ENCODE data around the gene TRDMT1. TPM values are rescaled to one million over a fixed set of nuclear protein-coding genes. Genes with fewer than 3 reads are reported as not detected.

The TRDMT1 gene, protein sequence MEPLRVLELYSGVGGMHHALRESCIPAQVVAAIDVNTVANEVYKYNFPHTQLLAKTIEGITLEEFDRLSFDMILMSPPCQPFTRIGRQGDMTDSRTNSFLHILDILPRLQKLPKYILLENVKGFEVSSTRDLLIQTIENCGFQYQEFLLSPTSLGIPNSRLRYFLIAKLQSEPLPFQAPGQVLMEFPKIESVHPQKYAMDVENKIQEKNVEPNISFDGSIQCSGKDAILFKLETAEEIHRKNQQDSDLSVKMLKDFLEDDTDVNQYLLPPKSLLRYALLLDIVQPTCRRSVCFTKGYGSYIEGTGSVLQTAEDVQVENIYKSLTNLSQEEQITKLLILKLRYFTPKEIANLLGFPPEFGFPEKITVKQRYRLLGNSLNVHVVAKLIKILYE
- 10 to 100 TPM; 29.4 to 39.7 (median 31.7) TPM for total RNA-seq

DNA sequence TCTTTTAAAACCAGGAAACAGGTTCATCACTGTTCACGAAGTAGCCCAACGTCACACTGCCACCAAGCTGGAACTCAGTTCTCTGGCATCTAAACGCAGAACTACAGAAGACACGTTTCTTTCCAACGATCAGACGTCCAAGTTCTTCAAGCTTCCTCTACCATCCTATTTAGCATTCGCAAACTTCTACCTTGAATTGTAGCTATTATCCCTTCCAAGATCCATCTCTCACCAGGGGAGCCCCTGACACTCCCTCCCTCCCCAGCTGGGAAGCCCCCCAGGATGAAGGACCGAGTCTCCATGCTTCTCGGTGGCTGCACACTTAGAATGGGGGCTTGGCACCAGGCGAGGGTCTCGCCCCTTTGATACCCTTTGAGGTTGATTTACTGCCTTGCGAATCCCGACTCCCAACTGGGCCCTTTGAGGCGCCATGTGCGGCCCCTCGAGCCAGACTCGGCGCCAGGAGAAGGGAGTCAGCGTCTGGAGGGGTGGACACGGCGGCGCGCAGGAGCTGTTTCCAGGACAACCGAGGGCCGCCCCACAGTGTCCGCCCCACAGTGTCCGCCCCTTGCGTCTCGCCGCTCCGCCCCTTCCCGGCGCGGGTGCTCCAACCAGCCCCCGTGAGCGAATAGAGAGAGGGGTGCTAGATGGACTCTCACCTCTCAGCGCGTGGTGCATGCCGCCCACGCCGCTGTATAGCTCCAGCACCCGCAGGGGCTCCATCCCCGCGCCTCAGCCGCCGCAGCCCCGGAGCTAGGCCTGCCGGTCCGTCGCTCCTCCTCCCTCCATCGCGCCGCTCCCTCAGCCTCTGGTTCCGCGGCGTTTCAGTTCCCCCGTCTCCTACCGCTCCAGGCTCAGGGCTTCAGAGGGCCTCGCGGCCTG, at the start of gene TRDMT1:
Gene TRDMT1 (minus strand): TSS at position 761 of the 882 bp plus-strand sequence. CDS start 38 bp downstream, at position 723.
- peak within 1 kb of the TSS; percentile 34 to 76 (median 54) for H3K4me3 ChIP-seq (replicated peaks in 1 of 3)

DNA sequence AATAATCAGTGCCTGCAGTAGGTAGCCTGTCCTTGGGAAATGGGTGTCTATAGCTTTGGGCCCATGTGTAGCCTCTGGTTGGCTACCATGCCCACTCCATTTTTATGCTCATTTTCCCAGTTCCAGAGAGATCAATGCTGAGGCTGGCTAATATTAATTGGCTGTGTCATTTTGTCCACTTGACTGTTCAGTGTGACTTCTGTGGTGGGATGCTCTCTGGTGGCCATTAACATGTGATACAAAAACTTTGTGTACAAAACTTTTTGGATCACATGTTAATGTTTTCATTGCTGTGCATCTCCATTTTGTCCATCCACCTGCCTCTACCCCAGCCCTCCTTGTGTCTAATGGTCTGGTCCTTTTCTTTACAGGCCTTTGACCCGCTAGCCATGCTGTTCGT, 49.3 kb upstream of the TRDMT1 start:
- Histone ChIP-seq H3K27me3 (no peaks in the 10 kb centered on the region), H3K27ac (no peak overlapping the region), H3K36me3 (no peaks in the 10 kb centered on the region), H3K4me1 (no peaks in the 10 kb centered on the region), H3K9me3 (no peaks in the 10 kb centered on the region), H3K4me3 (replicated peaks in 1 of 3) (no peak overlapping the region)
- TF ChIP-seq, protein P1, sequence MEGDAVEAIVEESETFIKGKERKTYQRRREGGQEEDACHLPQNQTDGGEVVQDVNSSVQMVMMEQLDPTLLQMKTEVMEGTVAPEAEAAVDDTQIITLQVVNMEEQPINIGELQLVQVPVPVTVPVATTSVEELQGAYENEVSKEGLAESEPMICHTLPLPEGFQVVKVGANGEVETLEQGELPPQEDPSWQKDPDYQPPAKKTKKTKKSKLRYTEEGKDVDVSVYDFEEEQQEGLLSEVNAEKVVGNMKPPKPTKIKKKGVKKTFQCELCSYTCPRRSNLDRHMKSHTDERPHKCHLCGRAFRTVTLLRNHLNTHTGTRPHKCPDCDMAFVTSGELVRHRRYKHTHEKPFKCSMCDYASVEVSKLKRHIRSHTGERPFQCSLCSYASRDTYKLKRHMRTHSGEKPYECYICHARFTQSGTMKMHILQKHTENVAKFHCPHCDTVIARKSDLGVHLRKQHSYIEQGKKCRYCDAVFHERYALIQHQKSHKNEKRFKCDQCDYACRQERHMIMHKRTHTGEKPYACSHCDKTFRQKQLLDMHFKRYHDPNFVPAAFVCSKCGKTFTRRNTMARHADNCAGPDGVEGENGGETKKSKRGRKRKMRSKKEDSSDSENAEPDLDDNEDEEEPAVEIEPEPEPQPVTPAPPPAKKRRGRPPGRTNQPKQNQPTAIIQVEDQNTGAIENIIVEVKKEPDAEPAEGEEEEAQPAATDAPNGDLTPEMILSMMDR (IDR thresholded peaks at IDR 0.05) = peak in 2 of 6 experiments; percentile 10 to 16
- no peak for TF ChIP-seq POLR2A (IDR thresholded peaks at IDR 0.05)
- DNase-seq = no peak
- 97% methylated on average over 2 of the region's 2 CpGs for WGBS, 2 donors
- intact Hi-C loops (cut with DNase I) = no loop called here

More for the DNA sequence above, at the start of gene TRDMT1:
- Histone ChIP-seq H3K27me3 (no peaks in the 10 kb centered on the region), H3K9me3 (no peaks in the 10 kb centered on the region), H3K4me1 (peaks cover 21 to 31% of the 10 kb centered on the region in 2 donors), H3K27ac (peak within 1 kb of the TSS; percentile 86 to 99 (median 98)), H3K36me3 (no peaks in the 10 kb centered on the region)
- intact Hi-C loops (cut with DNase I) = no loop called here
- DNase-seq = peak; percentile 88
- 2 to 8% methylated on average over 18 to 32 of the region's 60 CpGs for WGBS, 2 donors
- peak in 1 of 2 donors; percentile 93 for TF ChIP-seq POLR2A (IDR thresholded peaks at IDR 0.05)
- TF ChIP-seq, protein P1 (IDR thresholded peaks at IDR 0.05) = peak in 2 of 6 experiments; percentile 16 to 22

DNA sequence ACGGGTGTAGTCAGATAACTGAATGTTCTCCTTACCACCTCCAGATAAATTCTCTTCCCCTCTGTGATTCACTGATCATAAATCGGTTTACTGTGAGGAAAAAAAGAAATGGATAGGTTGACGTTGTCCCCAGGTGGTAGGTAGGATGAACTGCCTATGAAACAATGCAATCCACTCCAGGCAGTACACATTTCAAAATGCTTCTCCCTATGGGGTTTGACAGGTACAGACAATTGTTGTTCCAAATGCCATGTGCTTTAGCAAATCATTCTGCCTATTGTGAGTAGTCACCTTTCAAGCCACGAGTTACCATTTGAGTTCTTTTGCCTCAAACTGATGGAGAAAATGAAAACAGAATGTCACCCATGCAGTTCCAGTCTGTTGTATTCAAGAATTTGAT, 48.3 kb upstream of the TRDMT1 start:
- no peak for DNase-seq
- no peak overlapping the region for H3K27ac ChIP-seq
- H3K4me3 ChIP-seq (replicated peaks in 1 of 3) = no peak overlapping the region
- WGBS, 2 donors = 59 to 66% methylated on average over 4 of the region's 4 CpGs
- H3K4me1 ChIP-seq = peaks cover 0 to under 1% of the 10 kb centered on the region in 2 donors
- H3K9me3 ChIP-seq = no peaks in the 10 kb centered on the region
- no peaks in the 10 kb centered on the region for H3K27me3 ChIP-seq
- intact Hi-C loops (cut with DNase I) = no loop called here
- no peaks in the 10 kb centered on the region for H3K36me3 ChIP-seq
- TF ChIP-seq, protein P1 (IDR thresholded peaks at IDR 0.05) = peak in 4 of 6 experiments; percentile 35 to 59 (median 57)
- TF ChIP-seq POLR2A (IDR thresholded peaks at IDR 0.05) = no peak

DNA sequence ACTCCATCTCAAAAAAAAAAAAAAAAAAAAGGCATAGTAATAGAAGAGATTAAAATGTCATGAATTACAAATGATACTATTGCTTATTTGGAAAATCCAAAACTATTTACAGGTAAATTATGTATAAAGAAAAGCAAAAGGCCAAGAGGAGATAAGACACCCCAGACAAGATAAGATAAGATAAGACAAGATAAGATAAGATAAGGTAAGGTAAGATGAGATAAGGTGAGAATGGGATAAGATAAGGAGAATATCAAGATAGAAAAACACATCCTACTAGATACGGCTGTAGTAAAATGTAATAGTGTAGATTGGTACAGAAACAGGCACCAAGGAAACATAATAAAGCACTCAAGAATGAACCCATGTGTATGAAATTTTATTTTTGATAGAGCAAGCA, 47.5 kb upstream of the TRDMT1 start:
- H3K27me3 ChIP-seq = no peaks in the 10 kb centered on the region
- intact Hi-C loops (cut with DNase I) = no loop called here
- WGBS, 2 donors = 90 to 93% methylated on average over 1 of the region's 1 CpG
- no peak overlapping the region for H3K27ac ChIP-seq
- H3K36me3 ChIP-seq = no peaks in the 10 kb centered on the region
- no peaks in the 10 kb centered on the region for H3K9me3 ChIP-seq
- DNase-seq = no peak
- peaks cover 0 to 6% of the 10 kb centered on the region in 2 donors for H3K4me1 ChIP-seq
- no peak overlapping the region for H3K4me3 ChIP-seq (replicated peaks in 1 of 3)
- TF ChIP-seq, protein P1 (IDR thresholded peaks at IDR 0.05) = no peak
- TF ChIP-seq POLR2A (IDR thresholded peaks at IDR 0.05) = no peak

Data from thyroid gland (tissue), 4 donors.